ENCODE results near the gene SDHB.
A peak's percentile ranks its signal among the peaks of the same experiment; 100 is the strongest.

Gene SDHB

GRCh38 chr1:17013491-17014320 is 40.1 kb downstream of the SDHB start:
- Histone ChIP-seq H4K5ac (ENCODE audit: low read length) (no peak overlapping the region), H2BK15ac (replicated peaks; ENCODE audit: low read depth) (no peak overlapping the region), H3K79me2 (ENCODE audit: control insufficient read depth, insufficient read depth, low read length) (no peaks in the 10 kb centered on the region), H3K4me1 (ENCODE audit: control insufficient read depth, low read depth, low read length) (peaks cover 12% of the 10 kb centered on the region), H3K27ac (ENCODE audit: low read depth, low read length) (no peak overlapping the region), H2AK5ac (ENCODE audit: low read length) (no peak overlapping the region), H4K8ac (ENCODE audit: low read depth, low read length) (no peak overlapping the region), H2BK120ac (ENCODE audit: low read depth, low read length) (no peak overlapping the region), H3K9ac (ENCODE audit: low read length) (no peak overlapping the region), H3K18ac (ENCODE audit: low read length) (no peak overlapping the region), H3K4me3 (ENCODE audit: low read length) (no peak overlapping the region), H3K56ac (ENCODE audit: low read length) (no peak overlapping the region), H3K4ac (ENCODE audit: low read depth, low read length) (no peak overlapping the region), H3K4me2 (ENCODE audit: low read length) (no peak overlapping the region), H3K27me3 (ENCODE audit: insufficient read depth, low read length, poor library complexity) (no peaks in the 10 kb centered on the region), H3K79me1 (ENCODE audit: low read length) (peaks cover 3% of the 10 kb centered on the region), H2BK5ac (ENCODE audit: low read length) (no peak overlapping the region), H3K36me3 (ENCODE audit: control insufficient read depth, insufficient read depth, low read length) (no peaks in the 10 kb centered on the region), H3K23ac (ENCODE audit: low read length) (no peak overlapping the region)
- no CpG with 5 or more reads among the region's 13 CpGs for WGBS (ENCODE audit: extremely low coverage, insufficient coverage, low lambda C conversion rate)
- DNase-seq: no peak

GRCh38 chr1:17012775-17013490 is 40.9 kb downstream of the SDHB start:
- H3K4me3 ChIP-seq (ENCODE audit: low read length): no peak overlapping the region
- no peak overlapping the region for H3K9ac ChIP-seq (ENCODE audit: low read length)
- no peak overlapping the region for H3K18ac ChIP-seq (ENCODE audit: low read length)
- peak; percentile 39 for DNase-seq
- peaks cover 12% of the 10 kb centered on the region for H3K4me1 ChIP-seq (ENCODE audit: control insufficient read depth, low read depth, low read length)
- H3K27ac ChIP-seq (ENCODE audit: low read depth, low read length): no peak overlapping the region
- peaks cover 3% of the 10 kb centered on the region for H3K79me1 ChIP-seq (ENCODE audit: low read length)
- no peak overlapping the region for H3K4ac ChIP-seq (ENCODE audit: low read depth, low read length)
- H3K56ac ChIP-seq (ENCODE audit: low read length): peak overlapping the region; percentile 34
- H2AK5ac ChIP-seq (ENCODE audit: low read length): no peak overlapping the region
- H3K79me2 ChIP-seq (ENCODE audit: control insufficient read depth, insufficient read depth, low read length): no peaks in the 10 kb centered on the region
- no peak overlapping the region for H4K5ac ChIP-seq (ENCODE audit: low read length)
- H2BK120ac ChIP-seq (ENCODE audit: low read depth, low read length): no peak overlapping the region
- no peaks in the 10 kb centered on the region for H3K36me3 ChIP-seq (ENCODE audit: control insufficient read depth, insufficient read depth, low read length)
- H3K23ac ChIP-seq (ENCODE audit: low read length): no peak overlapping the region
- no CpG with 5 or more reads among the region's 9 CpGs for WGBS (ENCODE audit: extremely low coverage, insufficient coverage, low lambda C conversion rate)
- no peak overlapping the region for H4K8ac ChIP-seq (ENCODE audit: low read depth, low read length)
- H3K4me2 ChIP-seq (ENCODE audit: low read length): no peak overlapping the region
- H2BK15ac ChIP-seq (replicated peaks; ENCODE audit: low read depth): no peak overlapping the region
- H2BK5ac ChIP-seq (ENCODE audit: low read length): no peak overlapping the region
- H3K27me3 ChIP-seq (ENCODE audit: insufficient read depth, low read length, poor library complexity): no peaks in the 10 kb centered on the region

- peak; percentile 96 for DNase-seq
- Histone ChIP-seq H3K9ac (ENCODE audit: low read length) (peak within 1 kb of the TSS; percentile 80), H3K4me1 (ENCODE audit: control insufficient read depth, low read depth, low read length) (peaks cover 12% of the 10 kb centered on the region), H3K27ac (ENCODE audit: low read depth, low read length) (no peak within 1 kb of the TSS), H3K4me3 (ENCODE audit: low read length) (peak within 1 kb of the TSS; percentile 76), H3K23ac (ENCODE audit: low read length) (peak within 1 kb of the TSS; percentile 45), H2BK120ac (ENCODE audit: low read depth, low read length) (peak within 1 kb of the TSS; percentile 9), H3K27me3 (ENCODE audit: insufficient read depth, low read length, poor library complexity) (no peaks in the 10 kb centered on the region), H2BK15ac (replicated peaks; ENCODE audit: low read depth) (no peak within 1 kb of the TSS), H3K18ac (ENCODE audit: low read length) (peak within 1 kb of the TSS; percentile 69), H3K4me2 (ENCODE audit: low read length) (peak within 1 kb of the TSS; percentile 92), H4K5ac (ENCODE audit: low read length) (no peak within 1 kb of the TSS), H3K56ac (ENCODE audit: low read length) (peak within 1 kb of the TSS; percentile 89), H2BK5ac (ENCODE audit: low read length) (no peak within 1 kb of the TSS), H2AK5ac (ENCODE audit: low read length) (no peak within 1 kb of the TSS), H3K79me2 (ENCODE audit: control insufficient read depth, insufficient read depth, low read length) (no peaks in the 10 kb centered on the region), H3K4ac (ENCODE audit: low read depth, low read length) (peak within 1 kb of the TSS; percentile 19), H4K8ac (ENCODE audit: low read depth, low read length) (no peak within 1 kb of the TSS), H3K36me3 (ENCODE audit: control insufficient read depth, insufficient read depth, low read length) (no peaks in the 10 kb centered on the region), H3K79me1 (ENCODE audit: low read length) (peaks cover 3% of the 10 kb centered on the region)
- no CpG with 5 or more reads among the region's 94 CpGs for WGBS (ENCODE audit: extremely low coverage, insufficient coverage, low lambda C conversion rate)
Observed at GRCh38 chr1:17011439-17012307, 42.2 kb downstream of the SDHB start, which contains the start of gene ATP13A2. ATP13A2 (minus strand) TSS chr1:17011928; CDS start chr1:17011738, 190 bp downstream.

GRCh38 chr1:17011092-17011438 is 42.8 kb downstream of the SDHB start:
- Histone ChIP-seq H3K4me1 (ENCODE audit: control insufficient read depth, low read depth, low read length) (peaks cover 12% of the 10 kb centered on the region), H3K18ac (ENCODE audit: low read length) (peak overlapping the region; percentile 69), H3K27me3 (ENCODE audit: insufficient read depth, low read length, poor library complexity) (no peaks in the 10 kb centered on the region), H4K8ac (ENCODE audit: low read depth, low read length) (no peak overlapping the region), H2BK5ac (ENCODE audit: low read length) (no peak overlapping the region), H3K9ac (ENCODE audit: low read length) (peak overlapping the region; percentile 80), H2BK120ac (ENCODE audit: low read depth, low read length) (no peak overlapping the region), H2BK15ac (replicated peaks; ENCODE audit: low read depth) (no peak overlapping the region), H3K4ac (ENCODE audit: low read depth, low read length) (peak overlapping the region; percentile 19), H3K79me2 (ENCODE audit: control insufficient read depth, insufficient read depth, low read length) (no peaks in the 10 kb centered on the region), H3K23ac (ENCODE audit: low read length) (peak overlapping the region; percentile 45), H2AK5ac (ENCODE audit: low read length) (no peak overlapping the region), H3K36me3 (ENCODE audit: control insufficient read depth, insufficient read depth, low read length) (no peaks in the 10 kb centered on the region), H3K79me1 (ENCODE audit: low read length) (peaks cover 3% of the 10 kb centered on the region), H3K56ac (ENCODE audit: low read length) (peak overlapping the region; percentile 89), H3K27ac (ENCODE audit: low read depth, low read length) (no peak overlapping the region), H3K4me3 (ENCODE audit: low read length) (peak overlapping the region; percentile 76), H3K4me2 (ENCODE audit: low read length) (peak overlapping the region; percentile 92), H4K5ac (ENCODE audit: low read length) (no peak overlapping the region)
- DNase-seq: peak; percentile 27
- no CpG with 5 or more reads among the region's 15 CpGs for WGBS (ENCODE audit: extremely low coverage, insufficient coverage, low lambda C conversion rate)

- Histone ChIP-seq H4K8ac (ENCODE audit: low read depth, low read length) (no peak overlapping the region), H3K79me2 (ENCODE audit: control insufficient read depth, insufficient read depth, low read length) (no peaks in the 10 kb centered on the region), H3K56ac (ENCODE audit: low read length) (no peak overlapping the region), H2BK120ac (ENCODE audit: low read depth, low read length) (no peak overlapping the region), H3K4me3 (ENCODE audit: low read length) (no peak overlapping the region), H3K18ac (ENCODE audit: low read length) (no peak overlapping the region), H3K36me3 (ENCODE audit: control insufficient read depth, insufficient read depth, low read length) (no peaks in the 10 kb centered on the region), H3K4ac (ENCODE audit: low read depth, low read length) (no peak overlapping the region), H3K9ac (ENCODE audit: low read length) (no peak overlapping the region), H3K23ac (ENCODE audit: low read length) (no peak overlapping the region), H2BK15ac (replicated peaks; ENCODE audit: low read depth) (no peak overlapping the region), H4K5ac (ENCODE audit: low read length) (no peak overlapping the region), H3K27ac (ENCODE audit: low read depth, low read length) (no peak overlapping the region), H2BK5ac (ENCODE audit: low read length) (no peak overlapping the region), H3K4me1 (ENCODE audit: control insufficient read depth, low read depth, low read length) (peaks cover 12% of the 10 kb centered on the region), H3K4me2 (ENCODE audit: low read length) (no peak overlapping the region), H2AK5ac (ENCODE audit: low read length) (no peak overlapping the region), H3K79me1 (ENCODE audit: low read length) (peaks cover 3% of the 10 kb centered on the region), H3K27me3 (ENCODE audit: insufficient read depth, low read length, poor library complexity) (no peaks in the 10 kb centered on the region)
- no CpG with 5 or more reads among the region's 4 CpGs for WGBS (ENCODE audit: extremely low coverage, insufficient coverage, low lambda C conversion rate)
- DNase-seq: no peak
Observed at GRCh38 chr1:17009706-17010105, 44.1 kb downstream of the SDHB start.

Data from mesendoderm (in vitro differentiated cells).